ENCODE results near the gene TMEM245. TPM values are rescaled to one million over a fixed set of nuclear protein-coding genes. Genes with fewer than 3 reads are reported as not detected.
A peak's percentile ranks its signal among the peaks of the same experiment; 100 is the strongest.

The TMEM245 gene
- total and polyA plus RNA-seq, 2 of the 13 experiments (the other 11 are each of a cell fraction or from before 2014, with no cell fraction given), result 53.5 to 55.4 TPM

DNA sequence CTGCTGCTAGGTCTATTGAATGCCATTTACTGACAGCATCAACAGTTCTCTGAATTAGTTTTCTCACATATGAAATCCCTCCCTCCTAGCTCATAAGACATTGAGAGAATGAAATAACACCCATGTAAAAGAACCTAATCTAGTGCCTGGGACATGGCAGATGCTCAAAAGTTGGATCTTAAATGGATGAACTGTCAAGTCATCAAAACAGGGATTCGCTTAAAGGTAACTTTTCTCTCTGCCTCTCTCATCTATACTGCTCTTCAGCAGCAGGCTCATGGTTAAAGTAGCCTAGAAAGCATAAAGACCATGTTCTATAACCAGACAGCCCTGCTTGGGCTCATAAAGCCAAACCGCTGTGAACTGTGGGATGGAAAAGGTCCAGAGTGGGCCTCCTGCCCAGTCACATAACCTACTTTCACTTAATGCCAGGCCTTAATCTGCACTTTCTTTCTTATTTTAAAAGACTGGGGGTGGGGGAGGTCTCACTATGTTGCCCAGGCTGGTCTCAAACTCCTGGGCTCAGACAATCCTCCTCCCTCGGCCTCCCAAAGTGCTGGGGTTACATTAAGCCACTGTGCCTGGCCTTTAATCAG is 3.7 kb downstream of the TMEM245 start:
- FAIRE-seq, result no peak
- H3K36me3 ChIP-seq (replicated peaks in 1 of 2; ENCODE audit: control insufficient read depth in 1 of 2, insufficient read depth in 2 of 2, low read length in 2 of 2), result no peaks in the 10 kb centered on the region; a peak in 1 of 5 replicates
- in situ Hi-C loops (cut with HindIII; ENCODE audit: extremely low pct_ligation_motif_present, low pct_unique_long_range_greater_than_20kb), result no loop called here
- H3K4me3 ChIP-seq (replicated peaks in 1 of 3; ENCODE audit: insufficient read depth in 1 of 3, low read depth in 2 of 3, low read length in 3 of 3), result no peak overlapping the region
- H2AFZ ChIP-seq (ENCODE audit: low read length), result no peak overlapping the region
- H3K79me2 ChIP-seq (ENCODE audit: insufficient read depth, low read length), result peaks cover 82% of the 10 kb centered on the region
- H3K9me3 ChIP-seq (ENCODE audit: low read length), result no peaks in the 10 kb centered on the region
- DNase-seq (ENCODE audit: low spot score), result no peak
- POLR2A ChIA-PET, result no interaction called here
- CTCF ChIA-PET (ENCODE audit: low intra/inter-chr PET ratio, low total read pairs), result no interaction called here
- H4K20me1 ChIP-seq (ENCODE audit: insufficient read depth, low read length), result peaks cover 17% of the 10 kb centered on the region
- H3K4me2 ChIP-seq (ENCODE audit: low read depth, low read length), result peak overlapping the region; percentile 41
- no peaks in the 10 kb centered on the region for H3K27me3 ChIP-seq (ENCODE audit: control insufficient read depth in 1 of 2, insufficient read depth in 2 of 2, low read length in 2 of 2)
- peaks cover 81% of the 10 kb centered on the region for H3K4me1 ChIP-seq (ENCODE audit: insufficient read depth, low read length)
- no TSS peak for BruUV-seq (replicated peaks)
- TF ChIP-seq MAFF (IDR thresholded peaks at IDR 0.05; ENCODE audit: low read depth, low read length) (peak; percentile 88), MAFK (conservative IDR thresholded peaks at IDR 0.05 in 1 of 2, IDR thresholded peaks at IDR 0.05 in 1 of 2; ENCODE audit: low read length in 2 of 2) (peak; percentile 88), RBFOX2 (IDR thresholded peaks at IDR 0.05; ENCODE audit: low read depth, low read length) (0 out of 2 replicates have a peak, but pooled peaks have one; percentile 16), KLF16 (CRISPR knock-in tag; IDR thresholded peaks at IDR 0.05) (no peak)
- TF ChIP-seq, protein P1, sequence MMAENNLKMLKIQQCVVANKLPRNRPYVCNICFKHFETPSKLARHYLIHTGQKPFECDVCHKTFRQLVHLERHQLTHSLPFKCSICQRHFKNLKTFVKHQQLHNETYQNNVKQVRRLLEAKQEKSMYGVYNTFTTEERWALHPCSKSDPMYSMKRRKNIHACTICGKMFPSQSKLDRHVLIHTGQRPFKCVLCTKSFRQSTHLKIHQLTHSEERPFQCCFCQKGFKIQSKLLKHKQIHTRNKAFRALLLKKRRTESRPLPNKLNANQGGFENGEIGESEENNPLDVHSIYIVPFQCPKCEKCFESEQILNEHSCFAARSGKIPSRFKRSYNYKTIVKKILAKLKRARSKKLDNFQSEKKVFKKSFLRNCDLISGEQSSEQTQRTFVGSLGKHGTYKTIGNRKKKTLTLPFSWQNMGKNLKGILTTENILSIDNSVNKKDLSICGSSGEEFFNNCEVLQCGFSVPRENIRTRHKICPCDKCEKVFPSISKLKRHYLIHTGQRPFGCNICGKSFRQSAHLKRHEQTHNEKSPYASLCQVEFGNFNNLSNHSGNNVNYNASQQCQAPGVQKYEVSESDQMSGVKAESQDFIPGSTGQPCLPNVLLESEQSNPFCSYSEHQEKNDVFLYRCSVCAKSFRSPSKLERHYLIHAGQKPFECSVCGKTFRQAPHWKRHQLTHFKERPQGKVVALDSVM (CRISPR knock-in tag; IDR thresholded peaks at IDR 0.05), result peak; percentile 59; the same call in 1 of the 2 replicates
- H3K9ac ChIP-seq (ENCODE audit: insufficient read depth, low read depth, low read length), result no peak overlapping the region
- intact Hi-C loops (cut with micrococcal nuclease; ENCODE audit: unreplicated experiment), result loop anchor here (10.0 kb wide), 2 partner anchors 81 to 209 kb away; partner anchors contain the start of gene EPB41L4B
- ATAC-seq, result no peak
- WGBS (ENCODE audit: low lambda C conversion rate), result 94% methylated on average over 3 of the region's 3 CpGs
- H3K27ac ChIP-seq (ENCODE audit: extremely low read length, insufficient read depth, low read length), result no peak overlapping the region

- in situ Hi-C loops (cut with HindIII; ENCODE audit: extremely low pct_ligation_motif_present, low pct_unique_long_range_greater_than_20kb), result no loop called here
- intact Hi-C loops (cut with micrococcal nuclease; ENCODE audit: unreplicated experiment), result loop anchor here (10.0 kb wide), 2 partner anchors 80 to 210 kb away; partner anchors contain the start of gene EPB41L4B
Measured at GRCh38 chr9:109114670-109115069, 5.1 kb downstream of the TMEM245 start.

More at GRCh38 chr9:109114670-109115069, 5.1 kb downstream of the TMEM245 start:
- TF ChIP-seq ZNF598 (CRISPR knock-in tag; IDR thresholded peaks at IDR 0.05; ENCODE audit: borderline replicate concordance), result no peak
- no peak for TF ChIP-seq KAT2B (IDR thresholded peaks at IDR 0.05; ENCODE audit: borderline replicate concordance, low read depth, low read length)
- TF ChIP-seq ZSCAN31 (CRISPR knock-in tag; IDR thresholded peaks at IDR 0.05; ENCODE audit: low read depth), result no peak
- TF ChIP-seq, protein P2, sequence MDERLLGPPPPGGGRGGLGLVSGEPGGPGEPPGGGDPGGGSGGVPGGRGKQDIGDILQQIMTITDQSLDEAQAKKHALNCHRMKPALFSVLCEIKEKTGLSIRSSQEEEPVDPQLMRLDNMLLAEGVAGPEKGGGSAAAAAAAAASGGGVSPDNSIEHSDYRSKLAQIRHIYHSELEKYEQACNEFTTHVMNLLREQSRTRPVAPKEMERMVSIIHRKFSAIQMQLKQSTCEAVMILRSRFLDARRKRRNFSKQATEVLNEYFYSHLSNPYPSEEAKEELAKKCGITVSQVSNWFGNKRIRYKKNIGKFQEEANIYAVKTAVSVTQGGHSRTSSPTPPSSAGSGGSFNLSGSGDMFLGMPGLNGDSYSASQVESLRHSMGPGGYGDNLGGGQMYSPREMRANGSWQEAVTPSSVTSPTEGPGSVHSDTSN (CRISPR knock-in tag; IDR thresholded peaks at IDR 0.05), result no peak
- no peak for TF ChIP-seq PHF8 (CRISPR knock-in tag; IDR thresholded peaks at IDR 0.05)
- TF ChIP-seq ZNF564 (CRISPR knock-in tag; IDR thresholded peaks at IDR 0.05), result no peak
- Histone ChIP-seq H3K9ac (ENCODE audit: insufficient read depth, low read depth, low read length) (no peak overlapping the region), H3K27ac (ENCODE audit: extremely low read length, insufficient read depth, low read length) (no peak overlapping the region), H3K4me2 (ENCODE audit: low read depth, low read length) (peak overlapping the region; percentile 10), H3K79me2 (ENCODE audit: insufficient read depth, low read length) (peaks cover 95% of the 10 kb centered on the region), H3K36me3 (replicated peaks in 1 of 2; ENCODE audit: control insufficient read depth in 1 of 2, insufficient read depth in 2 of 2, low read length in 2 of 2) (no peaks in the 10 kb centered on the region; a peak in 1 of 5 replicates), H3K27me3 (ENCODE audit: control insufficient read depth in 1 of 2, insufficient read depth in 2 of 2, low read length in 2 of 2) (no peaks in the 10 kb centered on the region), H4K20me1 (ENCODE audit: insufficient read depth, low read length) (peaks cover 17% of the 10 kb centered on the region), H3K4me1 (ENCODE audit: insufficient read depth, low read length) (peaks cover 86% of the 10 kb centered on the region), H2AFZ (ENCODE audit: low read length) (no peak overlapping the region), H3K4me3 (replicated peaks in 1 of 3; ENCODE audit: insufficient read depth in 1 of 3, low read depth in 2 of 3, low read length in 3 of 3) (no peak overlapping the region), H3K9me3 (ENCODE audit: low read length) (no peaks in the 10 kb centered on the region)
- ChIA-PET POLR2A (no interaction called here), CTCF (ENCODE audit: low intra/inter-chr PET ratio, low total read pairs) (no interaction called here)
- FAIRE-seq (no peak), ATAC-seq (no peak), DNase-seq (ENCODE audit: low spot score) (no peak)
- BruUV-seq (replicated peaks), result no TSS peak
- 95% methylated on average over 3 of the region's 3 CpGs for WGBS (ENCODE audit: low lambda C conversion rate)

Measured in HepG2 (cell line).